Upper lobe of right lung (tissue), 1 donor: Measurements from ENCODE around the gene TYMP. TPM values are rescaled to one million over a fixed set of nuclear protein-coding genes. Genes with fewer than 3 reads are reported as not detected.
A peak's percentile ranks its signal among the peaks of the same experiment; 100 is the strongest.
"Not testable (repeated sequence)": the region's sequence is repeated elsewhere in the genome, so short reads cannot be mapped to it uniquely, and the experiment has no call there.

Source experiments
- ATAC-seq: fragments of 200-7000 bp; cut with Tn5 transposase; one replicate; pipeline ENCODE4 v1.9.1; 2020; ENCODE audit warnings: mild to moderate bottlenecking, moderate library complexity
- DNase-seq: peaks from one replicate; pipeline ENCODE4 v3.0.0-alpha.2; 2020
- H3K27ac ChIP-seq: fragments of 200-600 bp; one replicate; pipeline ENCODE4 v1.8.0; 2022
- H3K27me3 ChIP-seq: fragments of 200-600 bp; one replicate; pipeline ENCODE4 v1.8.0; 2022; ENCODE audit warnings: mild to moderate bottlenecking
- H3K36me3 ChIP-seq: fragments of 200-600 bp; one replicate; pipeline ENCODE4 v1.8.0; 2022
- H3K4me1 ChIP-seq: fragments of 200-600 bp; one replicate; pipeline ENCODE4 v1.8.0; 2022
- H3K4me3 ChIP-seq: fragments of 200-600 bp; one replicate; pipeline ENCODE4 v1.8.0; 2022; ENCODE audit warnings: mild to moderate bottlenecking
- H3K9me3 ChIP-seq: fragments of 200-600 bp; one replicate; pipeline ENCODE4 v1.8.0; 2022
- CTCF ChIP-seq: fragments of 200-600 bp; IDR thresholded peaks from one replicate; pipeline ENCODE4 v1.8.0; 2022; ENCODE audit warnings: antibody characterized with exemption
- intact Hi-C: fragments of 100-400 bp; cut with DNase I; formaldehyde crosslinking; loops from one replicate; pipeline ENCODE4 v1.11.0; 2022
- total RNA-seq: library from RNA; stranded (reverse); fragmentation: NEBNext Ultra II Directional; extraction: Animal tissue kit (Norgen Biotek cat#: 25700); gene quantifications from one replicate; pipeline ENCODE4 v1.2.1, GENCODE V29; 2021
- donor health status: DM: no; HTN: yes; CAD: no; lungs with severe emphysema.

The TYMP gene
- total RNA-seq, 1 donor from 2014 or later: 122 TPM

DNA sequence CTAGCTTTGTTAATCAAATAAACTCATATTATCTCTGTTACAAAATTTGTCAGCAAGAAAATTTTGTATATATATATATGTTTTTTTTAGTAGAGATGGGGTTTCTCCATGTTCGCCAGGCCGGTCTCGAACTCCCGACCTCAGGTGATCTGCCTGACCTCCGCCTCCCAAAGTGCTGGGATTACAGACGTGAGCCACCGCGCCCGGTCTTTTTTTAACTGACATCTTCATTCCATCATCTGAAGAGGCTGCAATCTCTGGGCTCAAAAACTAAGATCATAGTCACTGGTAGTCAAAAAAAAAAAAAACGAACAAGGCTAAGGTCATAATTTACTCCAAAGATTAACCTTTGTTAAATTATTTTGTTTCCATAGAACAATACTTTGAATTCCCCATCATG is 10.6 kb upstream of the TYMP start:
- no peaks in the 10 kb centered on the region for H3K27me3 ChIP-seq
- DNase-seq (no peak), ATAC-seq (no peak)
- no peak overlapping the region for H3K4me3 ChIP-seq
- peaks cover 50% of the 10 kb centered on the region for H3K4me1 ChIP-seq
- intact Hi-C loops: no loop called here
- no peaks in the 10 kb centered on the region for H3K36me3 ChIP-seq
- no peaks in the 10 kb centered on the region for H3K9me3 ChIP-seq
- no peak for TF ChIP-seq CTCF
- peak overlapping the region; percentile 97 for H3K27ac ChIP-seq

DNA sequence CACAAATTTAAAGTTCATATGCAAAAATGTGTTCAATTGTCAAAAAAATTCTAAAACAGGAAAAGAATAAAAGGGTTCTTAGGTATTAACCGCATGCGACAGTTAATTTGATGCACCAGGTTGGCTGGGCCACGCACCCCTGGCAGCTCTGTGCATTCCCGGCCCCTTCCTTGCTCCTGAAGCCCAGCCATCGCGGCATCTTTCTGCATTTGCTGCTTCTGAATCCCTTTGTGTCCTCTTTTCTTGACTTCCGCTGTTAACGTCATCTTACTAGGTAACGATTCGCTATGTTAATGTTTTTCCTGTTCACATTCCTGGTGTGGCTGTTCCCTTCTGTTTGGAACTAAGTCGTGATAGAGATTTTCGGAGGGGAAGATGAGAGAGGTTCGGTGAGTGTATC is 8.0 kb upstream of the TYMP start:
- DNase-seq (no peak), ATAC-seq (no peak)
- intact Hi-C loops: no loop called here
- peaks cover 59% of the 10 kb centered on the region for H3K4me1 ChIP-seq
- peak overlapping the region; percentile 97 for H3K27ac ChIP-seq
- no peak for TF ChIP-seq CTCF
- no peaks in the 10 kb centered on the region for H3K9me3 ChIP-seq
- H3K36me3 ChIP-seq: no peaks in the 10 kb centered on the region
- H3K27me3 ChIP-seq: no peaks in the 10 kb centered on the region
- no peak overlapping the region for H3K4me3 ChIP-seq

- Histone ChIP-seq H3K4me1 (peaks cover 62% of the 10 kb centered on the region), H3K27ac (no peak overlapping the region), H3K36me3 (no peaks in the 10 kb centered on the region), H3K4me3 (no peak overlapping the region), H3K27me3 (no peaks in the 10 kb centered on the region), H3K9me3 (no peaks in the 10 kb centered on the region)
- no peak for ATAC-seq
- no peak for TF ChIP-seq CTCF
- DNase-seq: no peak
- intact Hi-C loops: no loop called here
Measured at GRCh38 chr22:50536226-50536625, 6.4 kb upstream of the TYMP start.

DNA sequence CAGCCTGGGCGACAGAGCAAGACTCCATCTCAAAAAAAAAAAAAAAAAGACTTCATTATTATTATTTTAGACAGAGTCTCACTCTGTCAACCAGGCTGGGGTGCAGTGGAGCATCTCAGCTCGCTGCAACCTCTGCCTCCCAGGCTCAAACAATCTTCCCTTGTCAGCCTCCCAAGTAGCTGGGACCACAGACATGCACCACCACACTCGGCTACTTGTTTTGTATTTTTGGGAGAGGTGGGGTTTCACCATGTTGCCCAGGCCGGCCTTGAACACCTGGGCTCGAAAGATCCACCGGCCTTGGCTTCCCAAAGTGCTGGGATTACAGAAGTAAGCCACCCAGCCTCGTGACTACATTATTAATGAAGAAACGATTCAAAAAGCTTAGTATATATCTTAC is 5.3 kb upstream of the TYMP start:
- no peaks in the 10 kb centered on the region for H3K36me3 ChIP-seq
- ATAC-seq (no peak), DNase-seq (no peak)
- H3K9me3 ChIP-seq: no peaks in the 10 kb centered on the region
- H3K4me3 ChIP-seq: no peak overlapping the region
- no peak for TF ChIP-seq CTCF
- intact Hi-C loops: no loop called here
- H3K27me3 ChIP-seq: no peaks in the 10 kb centered on the region
- H3K4me1 ChIP-seq: peaks cover 50% of the 10 kb centered on the region
- no peak overlapping the region for H3K27ac ChIP-seq

DNA sequence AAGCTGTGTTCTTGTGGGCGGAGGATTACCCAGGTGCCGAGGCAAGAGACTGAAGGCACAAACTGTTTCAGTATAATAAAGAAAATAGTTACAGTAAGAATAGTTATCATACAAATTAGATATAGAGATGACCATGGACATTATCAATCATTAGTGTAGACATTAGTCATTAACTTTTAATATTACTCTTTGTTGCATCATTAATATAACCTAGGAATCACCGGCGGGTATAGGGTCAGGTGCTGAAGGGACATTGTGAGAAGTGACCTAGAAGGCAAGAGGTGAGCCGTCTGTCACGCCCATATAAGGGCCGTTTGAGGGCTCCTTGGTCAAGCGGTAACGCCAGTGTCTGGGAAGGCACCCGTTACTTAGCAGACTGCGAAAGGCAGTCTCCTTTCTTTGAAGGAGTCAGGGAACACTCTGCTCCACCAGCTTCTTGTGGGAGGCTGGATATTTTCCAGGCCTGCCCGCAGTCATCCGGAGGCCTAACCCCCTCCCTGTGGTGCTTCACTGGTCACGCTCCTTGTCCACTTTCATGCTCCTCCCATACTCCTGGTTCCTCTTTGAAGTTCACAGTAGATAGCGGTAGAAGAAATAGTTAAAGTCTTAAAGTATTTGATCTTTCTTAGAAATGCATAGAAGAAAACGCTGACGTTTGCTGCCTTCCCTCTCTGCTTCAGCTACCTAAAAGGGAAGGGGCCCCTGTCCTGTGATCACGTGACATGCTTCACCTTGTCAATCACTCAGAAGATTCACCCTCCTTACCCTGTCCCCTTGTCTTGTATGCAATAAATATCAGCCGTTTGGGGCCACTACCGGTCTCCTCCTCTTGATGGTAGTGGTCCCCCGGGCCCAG is 4.3 kb upstream of the TYMP start:
- H3K9me3 ChIP-seq, H3K27me3 ChIP-seq, H3K4me3 ChIP-seq, ATAC-seq, intact Hi-C loops, H3K36me3 ChIP-seq: not testable (repeated sequence)
- peak overlapping the region; percentile 99 for H3K27ac ChIP-seq
- peak; percentile 87 for DNase-seq
- H3K4me1 ChIP-seq: peaks cover 46% of the 10 kb centered on the region

- ATAC-seq: no peak
- Histone ChIP-seq H3K36me3 (no peaks in the 10 kb centered on the region), H3K27ac (peak overlapping the region; percentile 99), H3K27me3 (no peaks in the 10 kb centered on the region), H3K4me3 (peak overlapping the region; percentile 72), H3K4me1 (peaks cover 49% of the 10 kb centered on the region), H3K9me3 (no peaks in the 10 kb centered on the region)
- no peak for TF ChIP-seq CTCF
- no peak for DNase-seq
- intact Hi-C loops: no loop called here
Measured at GRCh38 chr22:50532824-50533796, 3.3 kb upstream of the TYMP start.
